DND-41 (cell line): ENCODE results near the gene HDLBP.
"Not testable (repeated sequence)": the region's sequence is repeated elsewhere in the genome, so short reads cannot be mapped to it uniquely, and the experiment has no call there.

Experiments
- ATAC-seq: fragments of 200-7000 bp; cut with Tn5 transposase; 3 replicates; pipeline ENCODE4 v1.9.1; 2021; ENCODE audit warnings: low read depth; ENCODE audit not compliant: insufficient read depth
- DNase-seq: peaks from one replicate; pipeline ENCODE4 v3.0.0-alpha.2; 2020
- H2AFZ ChIP-seq: 2 replicates; pipeline ENCODE4 v1.6.0; 2012; ENCODE audit warnings: low read depth, low read length
- H3K27ac ChIP-seq: 2 replicates; pipeline ENCODE4 v1.5.1; 2012; ENCODE audit warnings: low read length, inconsistent platforms
- H3K27me3 ChIP-seq: fragments of 200-600 bp; sonication (generic); 2 replicates; pipeline ENCODE4 v1.6.0; 2012; ENCODE audit warnings: low read length, mild to moderate bottlenecking, inconsistent platforms; ENCODE audit not compliant: insufficient read depth, poor library complexity
- H3K36me3 ChIP-seq: 2 replicates; pipeline ENCODE4 v1.5.1; 2012; ENCODE audit warnings: low read length, inconsistent platforms; ENCODE audit not compliant: insufficient read depth
- H3K4me1 ChIP-seq: 2 replicates; pipeline ENCODE4 v1.5.1; 2012; ENCODE audit warnings: mild to moderate bottlenecking, low read length; ENCODE audit not compliant: insufficient read depth
- H3K4me2 ChIP-seq: 2 replicates; pipeline ENCODE4 v1.6.0; 2012; ENCODE audit warnings: mild to moderate bottlenecking, moderate library complexity, low read length, inconsistent platforms; ENCODE audit not compliant: insufficient read depth
- H3K4me3 ChIP-seq, 2 experiments: fragments of 200-600 bp in 1 of 2; shearing (Covaris generic) in 1 of 2; 2 replicates each; pipeline ENCODE4 v1.5.1; 2012 to 2016; ENCODE audit warnings: inconsistent platforms in 2 of 2, low read length in 2 of 2, mild to moderate bottlenecking in 2 of 2, low read depth in 1 of 2, moderate library complexity in 1 of 2
- H3K79me2 ChIP-seq: 2 replicates; pipeline ENCODE4 v1.6.0; 2012; ENCODE audit warnings: low read length, inconsistent platforms; ENCODE audit not compliant: insufficient read depth
- H3K9ac ChIP-seq: 2 replicates; pipeline ENCODE4 v1.6.0; 2012; ENCODE audit warnings: low read depth, mild to moderate bottlenecking, inconsistent platforms, low read length, moderate library complexity
- H3K9me3 ChIP-seq: 2 replicates; pipeline ENCODE4 v1.5.1; 2012; ENCODE audit warnings: low read length, moderate library complexity, mild to moderate bottlenecking, inconsistent platforms; ENCODE audit not compliant: insufficient read depth, severe bottlenecking
- H4K20me1 ChIP-seq: 2 replicates; pipeline ENCODE4 v1.6.0; 2012; ENCODE audit warnings: low read length; ENCODE audit not compliant: insufficient read depth
- EZH2 ChIP-seq: IDR thresholded peaks from 3 replicates; pipeline ENCODE4 v1.6.1; 2012; ENCODE audit warnings: borderline replicate concordance, low read depth, mild to moderate bottlenecking, moderate library complexity, low read length, inconsistent platforms; ENCODE audit not compliant: severe bottlenecking
- TF ChIP-seq, protein P1 (sequence below): IDR thresholded peaks from 2 replicates; pipeline ENCODE4 v1.5.1; 2012; ENCODE audit warnings: borderline replicate concordance, low read length, moderate library complexity, mild to moderate bottlenecking; ENCODE audit not compliant: poor library complexity, severe bottlenecking; ENCODE audit errors: extremely low read depth

HDLBP gene

DNA sequence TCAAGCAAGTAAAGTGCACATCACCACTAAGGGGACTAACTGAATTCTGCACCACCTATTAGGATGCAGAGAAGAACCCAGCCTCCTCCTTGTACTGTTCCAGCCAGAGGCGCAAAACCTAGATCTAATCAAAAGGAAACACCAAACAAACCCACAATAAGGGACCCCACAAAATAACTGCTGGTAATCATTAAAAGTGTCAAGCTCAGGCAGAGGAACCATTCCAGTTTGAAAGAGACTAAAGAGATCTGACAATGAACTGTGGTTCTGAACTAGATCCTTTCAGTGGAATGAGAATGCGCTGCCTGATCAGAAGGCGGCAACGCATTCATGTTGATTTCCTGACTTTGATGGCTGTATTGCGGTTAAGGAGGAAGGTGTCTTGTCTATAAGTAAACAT lies 16.8 kb downstream of the HDLBP start:
- Histone ChIP-seq H4K20me1 (peaks cover 82% of the 10 kb centered on the region), H3K9me3 (no peaks in the 10 kb centered on the region), H3K4me2 (no peak overlapping the region), H2AFZ (no peak overlapping the region), H3K36me3 (peaks cover 15% of the 10 kb centered on the region; the same call in 1 of the 2 replicates), H3K27me3 (no peaks in the 10 kb centered on the region), H3K4me3 (no peak overlapping the region), H3K4me1 (peaks cover 20% of the 10 kb centered on the region), H3K9ac (no peak overlapping the region), H3K79me2 (peaks cover 98% of the 10 kb centered on the region), H3K27ac (no peak overlapping the region)
- peak; percentile 88 for ATAC-seq
- DNase-seq = peak; percentile 50
- TF ChIP-seq, protein P1, sequence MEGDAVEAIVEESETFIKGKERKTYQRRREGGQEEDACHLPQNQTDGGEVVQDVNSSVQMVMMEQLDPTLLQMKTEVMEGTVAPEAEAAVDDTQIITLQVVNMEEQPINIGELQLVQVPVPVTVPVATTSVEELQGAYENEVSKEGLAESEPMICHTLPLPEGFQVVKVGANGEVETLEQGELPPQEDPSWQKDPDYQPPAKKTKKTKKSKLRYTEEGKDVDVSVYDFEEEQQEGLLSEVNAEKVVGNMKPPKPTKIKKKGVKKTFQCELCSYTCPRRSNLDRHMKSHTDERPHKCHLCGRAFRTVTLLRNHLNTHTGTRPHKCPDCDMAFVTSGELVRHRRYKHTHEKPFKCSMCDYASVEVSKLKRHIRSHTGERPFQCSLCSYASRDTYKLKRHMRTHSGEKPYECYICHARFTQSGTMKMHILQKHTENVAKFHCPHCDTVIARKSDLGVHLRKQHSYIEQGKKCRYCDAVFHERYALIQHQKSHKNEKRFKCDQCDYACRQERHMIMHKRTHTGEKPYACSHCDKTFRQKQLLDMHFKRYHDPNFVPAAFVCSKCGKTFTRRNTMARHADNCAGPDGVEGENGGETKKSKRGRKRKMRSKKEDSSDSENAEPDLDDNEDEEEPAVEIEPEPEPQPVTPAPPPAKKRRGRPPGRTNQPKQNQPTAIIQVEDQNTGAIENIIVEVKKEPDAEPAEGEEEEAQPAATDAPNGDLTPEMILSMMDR = no peak
- no peak for TF ChIP-seq EZH2

DNA sequence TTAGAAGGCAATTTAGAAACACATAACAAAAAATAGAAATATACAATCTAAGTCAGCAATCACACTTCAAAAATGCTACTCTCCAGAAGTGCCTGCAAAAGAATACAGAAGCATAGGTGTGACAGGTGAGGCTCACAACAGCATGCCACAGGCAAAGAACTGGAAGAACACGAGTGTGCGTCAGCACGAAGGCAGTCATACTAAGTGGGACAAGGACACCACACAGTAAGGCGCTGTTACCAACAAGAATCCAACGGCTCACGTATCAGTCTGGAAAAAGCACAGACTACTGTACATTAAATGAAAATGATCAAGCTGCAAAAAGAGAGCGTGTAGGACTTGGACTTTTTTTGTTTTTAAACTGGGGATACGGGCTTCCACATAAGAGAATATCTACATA lies 18.7 kb downstream of the HDLBP start:
- Histone ChIP-seq H3K4me1 (peaks cover 20% of the 10 kb centered on the region), H4K20me1 (peaks cover 76% of the 10 kb centered on the region), H3K79me2 (peaks cover 98% of the 10 kb centered on the region), H2AFZ (no peak overlapping the region), H3K27me3 (no peaks in the 10 kb centered on the region), H3K4me2 (no peak overlapping the region), H3K4me3 (no peak overlapping the region), H3K9ac (no peak overlapping the region), H3K27ac (no peak overlapping the region), H3K9me3 (no peaks in the 10 kb centered on the region), H3K36me3 (peaks cover 15% of the 10 kb centered on the region)
- no peak for TF ChIP-seq EZH2
- TF ChIP-seq, protein P1 = no peak
- no peak for DNase-seq
- ATAC-seq = no peak

DNA sequence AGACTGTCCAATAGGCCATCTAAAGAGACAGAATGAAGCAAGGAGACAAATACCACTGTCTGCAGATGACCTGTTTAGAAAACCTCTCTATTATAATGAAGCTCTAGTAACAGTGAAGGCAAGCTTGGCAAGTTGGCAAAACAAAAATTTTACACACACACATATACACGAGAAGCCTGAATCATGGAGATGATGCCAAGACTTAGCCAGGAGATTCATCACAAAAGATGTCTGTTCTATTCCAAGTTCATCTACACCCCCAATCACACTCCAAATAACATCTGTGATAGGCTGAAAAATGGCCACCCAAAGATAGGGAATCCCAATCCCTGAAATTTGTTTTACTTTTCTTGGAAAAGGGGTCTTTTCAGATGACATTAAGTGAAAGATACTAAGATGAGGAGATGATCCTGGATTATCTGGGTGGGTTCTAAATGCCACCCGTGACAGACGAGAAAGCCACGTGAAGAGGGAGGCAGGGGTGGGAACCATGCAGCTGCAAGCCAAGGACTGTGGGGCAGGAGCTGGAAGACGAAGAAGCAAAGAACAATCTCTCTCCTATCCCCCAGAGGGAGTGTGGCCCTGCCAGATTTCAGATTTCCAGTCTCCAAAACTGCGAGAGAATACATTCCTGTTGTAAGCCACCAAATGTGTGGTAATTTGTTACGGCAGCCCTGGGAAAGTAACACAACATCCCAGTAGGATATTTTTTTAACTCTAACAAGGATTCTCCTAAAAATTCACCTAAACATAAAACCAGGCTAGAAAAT lies 20.0 kb downstream of the HDLBP start:
- Histone ChIP-seq H3K4me3 (no peak overlapping the region), H4K20me1 (peaks cover 80% of the 10 kb centered on the region), H3K9me3 (no peaks in the 10 kb centered on the region), H3K9ac (no peak overlapping the region), H2AFZ (no peak overlapping the region), H3K79me2 (peaks cover 100% of the 10 kb centered on the region), H3K27ac (no peak overlapping the region), H3K4me2 (no peak overlapping the region), H3K36me3 (peaks cover 15% of the 10 kb centered on the region), H3K4me1 (peaks cover 18% of the 10 kb centered on the region), H3K27me3 (no peaks in the 10 kb centered on the region)
- TF ChIP-seq, protein P1 = no peak
- no peak for TF ChIP-seq EZH2
- no peak for ATAC-seq
- DNase-seq = no peak

DNA sequence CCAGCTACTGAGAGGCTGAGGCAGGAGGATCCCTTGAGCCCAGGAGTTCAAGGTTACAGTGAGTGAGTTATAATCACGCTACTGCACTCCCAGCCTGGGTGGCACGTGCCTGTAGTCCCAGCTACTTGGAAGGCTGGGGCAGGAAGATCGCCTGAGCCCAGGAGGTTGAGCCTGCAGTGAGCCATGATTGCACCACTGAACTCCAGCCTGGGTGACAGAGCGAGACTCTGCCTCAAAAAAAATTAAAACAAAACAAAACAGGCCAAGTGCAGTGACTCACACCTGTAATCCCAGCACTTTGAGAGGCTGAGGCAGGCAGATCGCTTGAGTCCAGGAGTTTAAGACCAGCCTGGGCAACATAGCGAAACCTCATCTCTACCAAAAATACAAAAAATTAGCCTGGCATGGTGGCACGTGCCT lies 22.1 kb downstream of the HDLBP start:
- not testable (repeated sequence) for DNase-seq, H3K9ac ChIP-seq, H2AFZ ChIP-seq, H3K4me1 ChIP-seq, ATAC-seq, H3K4me3 ChIP-seq, H3K27ac ChIP-seq, H3K27me3 ChIP-seq, H3K9me3 ChIP-seq, H3K4me2 ChIP-seq
- Histone ChIP-seq H4K20me1 (peaks cover 74% of the 10 kb centered on the region), H3K36me3 (peaks cover 19% of the 10 kb centered on the region), H3K79me2 (peaks cover 99% of the 10 kb centered on the region)
